ENCODE data around the gene DOCK9. TPM values are rescaled to one million over a fixed set of nuclear protein-coding genes. Genes with fewer than 3 reads are reported as not detected.

Gene DOCK9
- 23.3 to 34.2 TPM (median 27.8 TPM) in 5 replicates for total RNA-seq (2022; extraction: Qiagen RNA extraction)

GRCh38 chr13:98977568-98978265 is at the start of gene DOCK9:
DOCK9 (minus strand) TSS chr13:98978064; CDS start chr13:98977909, 155 bp downstream.

GRCh38 chr13:98752467-98753290 is 225.2 kb downstream of the DOCK9 start, which contains the start of gene SLC15A1:
SLC15A1 (minus strand) TSS chr13:98752672; CDS start chr13:98752598, 74 bp downstream.

Other genes starting within 250 kb of the DOCK9 start
- gene SLC15A1, start 225.4 kb downstream of the DOCK9 start, total RNA-seq (2022; extraction: Qiagen RNA extraction), result 0.02 to 0.06 TPM (median 0.04 TPM) in 4 of 5 replicates, not detected in the other
- 56.4 to 66.8 TPM (median 62.6 TPM) in 5 replicates for gene UBAC2, start 222.8 kb upstream of the DOCK9 start, total RNA-seq (2022; extraction: Qiagen RNA extraction)

Data from A549 treated with dexamethasone at 1 μM for 4 hours (cell line).